ENCODE measurements around the gene HSD11B1L.

The HSD11B1L gene

DNA sequence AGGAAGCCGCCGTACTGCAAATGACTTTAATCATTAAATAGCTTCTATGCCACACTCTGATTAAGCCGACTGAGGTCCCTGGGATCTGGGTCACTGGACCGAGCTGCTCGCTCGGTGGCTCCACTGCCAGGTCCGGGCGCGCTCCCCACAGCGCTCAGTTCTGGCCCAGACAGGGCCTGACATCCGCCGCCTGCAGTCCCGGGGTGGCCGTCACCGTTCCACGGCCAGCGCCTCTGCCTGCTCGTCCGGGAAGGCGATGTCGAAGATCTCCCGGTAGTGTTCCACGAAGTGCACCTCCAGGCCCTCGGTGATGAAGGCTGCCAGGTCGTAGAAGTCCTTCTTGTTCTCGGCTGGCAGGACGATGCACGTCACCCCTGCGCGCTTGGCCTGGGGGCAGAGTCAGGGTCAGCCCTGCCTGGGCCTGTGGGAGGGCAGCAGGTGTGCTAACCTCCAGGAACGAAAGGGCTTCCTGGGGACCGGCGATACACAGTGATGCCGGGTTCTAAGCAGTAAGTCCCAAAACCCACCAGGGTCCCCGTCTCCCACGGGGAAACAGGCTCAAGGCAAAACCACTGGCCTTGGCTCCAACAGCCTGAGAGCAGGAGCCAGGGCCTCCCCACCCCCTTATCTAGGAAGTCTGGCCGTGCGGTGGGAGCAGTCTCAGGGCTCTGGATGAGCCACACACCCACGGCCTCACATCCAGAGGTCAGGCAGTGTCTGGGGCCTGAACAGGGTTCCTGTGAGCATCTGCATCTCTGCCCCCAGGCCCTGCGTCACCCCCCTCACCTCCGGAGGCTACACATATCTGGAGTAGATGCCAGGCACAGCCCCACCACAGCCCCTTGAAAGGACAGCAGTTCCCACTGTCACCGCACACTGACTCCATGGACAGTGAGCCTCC lies 11.2 kb downstream of the HSD11B1L start:
- H3K9me3 ChIP-seq, result no peaks in the 10 kb centered on the region
- peak; percentile 62 for DNase-seq
- H3K36me3 ChIP-seq, result peaks cover 66% of the 10 kb centered on the region
- H3K4me1 ChIP-seq, result peaks cover 7% of the 10 kb centered on the region; the same call in 1 of the 2 replicates
- no peaks in the 10 kb centered on the region for H3K27me3 ChIP-seq
- peak overlapping the region; percentile 96 for H3K4me3 ChIP-seq (ENCODE audit: low read depth, low read length)
- TF ChIP-seq, protein P1, sequence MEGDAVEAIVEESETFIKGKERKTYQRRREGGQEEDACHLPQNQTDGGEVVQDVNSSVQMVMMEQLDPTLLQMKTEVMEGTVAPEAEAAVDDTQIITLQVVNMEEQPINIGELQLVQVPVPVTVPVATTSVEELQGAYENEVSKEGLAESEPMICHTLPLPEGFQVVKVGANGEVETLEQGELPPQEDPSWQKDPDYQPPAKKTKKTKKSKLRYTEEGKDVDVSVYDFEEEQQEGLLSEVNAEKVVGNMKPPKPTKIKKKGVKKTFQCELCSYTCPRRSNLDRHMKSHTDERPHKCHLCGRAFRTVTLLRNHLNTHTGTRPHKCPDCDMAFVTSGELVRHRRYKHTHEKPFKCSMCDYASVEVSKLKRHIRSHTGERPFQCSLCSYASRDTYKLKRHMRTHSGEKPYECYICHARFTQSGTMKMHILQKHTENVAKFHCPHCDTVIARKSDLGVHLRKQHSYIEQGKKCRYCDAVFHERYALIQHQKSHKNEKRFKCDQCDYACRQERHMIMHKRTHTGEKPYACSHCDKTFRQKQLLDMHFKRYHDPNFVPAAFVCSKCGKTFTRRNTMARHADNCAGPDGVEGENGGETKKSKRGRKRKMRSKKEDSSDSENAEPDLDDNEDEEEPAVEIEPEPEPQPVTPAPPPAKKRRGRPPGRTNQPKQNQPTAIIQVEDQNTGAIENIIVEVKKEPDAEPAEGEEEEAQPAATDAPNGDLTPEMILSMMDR (IDR thresholded peaks at IDR 0.05; ENCODE audit: low read depth, low read length), result no peak

DNA sequence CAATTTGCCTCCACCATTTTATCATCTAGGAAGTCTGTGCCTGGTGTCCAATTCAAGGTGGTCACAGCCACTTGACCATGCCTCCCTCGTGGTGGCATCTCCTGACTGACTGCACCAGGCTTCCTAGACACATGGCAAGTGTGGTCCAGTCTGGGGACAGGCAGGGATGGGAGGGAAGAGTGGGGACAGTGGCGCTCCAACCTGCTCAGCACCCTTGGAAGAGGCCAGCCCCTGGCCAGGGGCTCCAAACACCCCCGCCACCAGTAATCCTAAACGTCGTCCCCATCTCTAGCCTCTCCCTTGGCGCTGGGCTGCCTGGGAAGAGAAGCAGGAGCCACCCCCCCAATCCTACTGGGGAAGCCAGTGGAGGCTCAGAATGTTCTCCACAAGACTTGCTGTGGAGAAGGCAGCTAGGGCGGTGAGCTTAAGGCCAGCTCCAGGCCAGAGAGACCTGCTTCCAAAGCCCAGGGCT lies 11.9 kb downstream of the HSD11B1L start:
- Histone ChIP-seq H3K9me3 (no peaks in the 10 kb centered on the region), H3K36me3 (peaks cover 67% of the 10 kb centered on the region), H3K4me3 (ENCODE audit: low read depth, low read length) (no peak overlapping the region), H3K4me1 (peaks cover 7% of the 10 kb centered on the region; the same call in 1 of the 2 replicates), H3K27me3 (no peaks in the 10 kb centered on the region)
- DNase-seq, result no peak
- TF ChIP-seq, protein P1 (IDR thresholded peaks at IDR 0.05; ENCODE audit: low read depth, low read length), result no peak

DNA sequence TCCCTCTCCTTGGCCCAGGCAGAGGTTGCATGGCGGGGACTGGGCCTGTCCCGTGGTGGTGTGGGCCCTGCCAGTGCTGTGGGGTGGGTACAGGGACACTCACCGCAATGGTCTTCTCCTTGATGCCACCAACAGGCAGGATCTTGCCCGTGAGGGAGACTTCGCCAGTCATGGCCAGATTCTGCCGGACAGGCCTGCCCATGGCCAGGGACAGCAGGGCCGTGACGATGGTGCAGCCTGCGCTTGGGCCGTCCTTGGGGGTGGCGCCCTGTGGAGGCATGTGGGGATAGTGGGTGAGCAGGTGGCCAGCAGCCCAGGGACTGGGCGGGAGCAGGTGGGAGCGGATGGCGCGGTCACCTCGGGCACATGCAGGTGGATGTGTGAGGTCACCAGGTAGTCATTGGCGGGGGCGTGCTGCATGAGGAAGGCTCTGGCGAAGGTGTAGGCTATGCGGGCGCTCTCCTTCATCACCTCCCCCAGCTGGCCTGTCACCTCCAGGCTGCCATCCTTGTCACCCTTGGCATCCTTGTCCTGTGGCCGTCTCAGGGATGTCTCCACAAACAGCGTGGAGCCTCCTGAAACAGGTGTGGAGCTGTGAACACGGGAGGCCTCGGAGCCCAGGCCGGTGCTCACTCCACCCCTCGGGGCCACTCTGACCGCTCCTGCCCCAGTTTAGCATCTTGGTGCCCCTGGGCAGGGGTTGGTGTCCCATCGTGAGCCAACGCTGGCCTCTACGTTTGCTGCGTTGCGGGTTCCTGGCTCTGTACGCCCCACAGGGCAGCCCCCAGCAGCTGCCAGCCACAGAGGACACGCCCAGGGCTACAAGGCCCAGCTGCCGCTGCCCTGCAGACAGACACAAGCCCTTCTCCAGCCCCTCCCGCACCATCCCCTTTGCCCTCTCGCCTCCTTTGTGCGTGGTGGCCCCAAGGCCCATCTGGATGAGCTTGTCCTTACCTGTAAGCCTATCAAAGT lies 12.7 kb downstream of the HSD11B1L start:
- peaks cover 71% of the 10 kb centered on the region for H3K36me3 ChIP-seq
- no peak for DNase-seq
- H3K9me3 ChIP-seq, result no peaks in the 10 kb centered on the region
- no peaks in the 10 kb centered on the region for H3K27me3 ChIP-seq
- TF ChIP-seq, protein P1 (IDR thresholded peaks at IDR 0.05; ENCODE audit: low read depth, low read length), result no peak
- H3K4me1 ChIP-seq, result peaks cover 7% of the 10 kb centered on the region; the same call in 1 of the 2 replicates
- H3K4me3 ChIP-seq (ENCODE audit: low read depth, low read length), result no peak overlapping the region

DNA sequence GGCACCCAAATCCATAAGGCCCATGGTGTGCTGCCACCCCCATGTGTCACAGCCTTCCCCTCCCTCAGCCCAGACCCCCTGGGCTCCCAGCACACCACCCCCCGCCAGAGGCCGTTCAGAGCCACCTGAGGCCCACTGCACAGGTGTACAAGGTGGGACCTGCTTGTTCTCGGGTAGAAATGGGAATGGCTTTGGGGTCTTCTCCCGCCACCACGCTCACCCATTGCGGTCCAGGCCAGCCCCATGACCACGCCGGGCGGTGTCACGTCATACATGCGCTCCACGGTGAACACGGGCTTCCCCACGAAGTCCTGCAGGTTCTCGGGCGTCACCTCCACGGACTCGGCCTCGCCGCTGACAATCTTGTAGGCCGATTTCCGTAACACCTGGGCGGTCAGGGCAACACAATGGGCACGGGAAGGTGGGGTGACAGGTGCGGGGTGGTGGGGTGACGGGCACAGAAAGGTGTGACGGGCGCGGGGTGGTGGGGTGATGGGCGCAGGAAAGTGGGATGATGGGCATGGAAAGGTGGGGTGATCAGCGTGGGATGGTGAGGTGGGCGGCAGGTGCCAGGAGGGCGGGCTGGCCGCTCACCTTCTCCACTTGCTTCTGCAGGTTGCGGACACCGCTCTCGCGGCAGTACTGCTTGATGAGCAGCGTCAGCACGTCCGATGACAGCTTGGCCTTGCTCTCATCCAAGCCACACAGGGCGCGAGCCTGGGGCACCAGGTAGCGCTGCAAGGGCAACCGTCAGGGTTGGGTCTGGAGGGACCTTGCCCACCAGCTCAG lies 13.5 kb downstream of the HSD11B1L start:
- peaks cover 7% of the 10 kb centered on the region; the same call in 1 of the 2 replicates for H3K4me1 ChIP-seq
- no peak for DNase-seq
- no peaks in the 10 kb centered on the region for H3K9me3 ChIP-seq
- no peak overlapping the region for H3K4me3 ChIP-seq (ENCODE audit: low read depth, low read length)
- no peaks in the 10 kb centered on the region for H3K27me3 ChIP-seq
- peaks cover 80% of the 10 kb centered on the region for H3K36me3 ChIP-seq
- TF ChIP-seq, protein P1 (IDR thresholded peaks at IDR 0.05; ENCODE audit: low read depth, low read length), result no peak

DNA sequence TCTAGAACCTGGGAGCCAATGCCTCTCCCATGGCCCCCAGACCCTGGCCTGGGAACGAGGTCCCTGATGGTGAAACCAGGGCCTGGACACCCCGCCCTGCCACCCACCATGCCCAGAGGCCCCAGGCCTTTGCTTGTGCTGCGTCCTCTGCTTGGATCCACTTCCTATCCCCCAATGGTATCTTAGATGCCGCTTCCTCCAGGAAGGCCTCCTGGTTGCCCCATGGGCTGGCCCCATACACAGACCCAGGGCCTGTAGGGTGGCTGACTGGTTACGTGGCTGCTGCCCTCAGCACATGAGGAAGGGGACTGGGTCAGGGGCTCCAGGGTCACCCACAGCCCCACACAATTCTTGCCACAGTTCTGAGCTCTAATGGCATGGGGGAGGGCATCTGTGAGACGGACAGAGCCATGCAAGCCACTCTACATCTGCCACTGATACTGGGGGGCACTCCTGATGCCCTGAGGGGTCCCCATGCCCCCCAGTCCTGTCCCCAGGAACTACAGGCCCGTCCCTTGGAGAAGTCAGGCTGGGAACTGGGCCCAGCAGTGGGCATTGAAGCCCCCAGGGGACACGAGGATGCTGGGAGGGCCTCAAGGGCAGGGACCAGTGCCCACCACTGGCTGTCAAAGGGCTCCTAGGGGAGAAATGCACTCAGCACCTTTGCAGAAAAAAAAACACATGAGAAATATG lies 14.3 kb downstream of the HSD11B1L start:
- peaks cover 88% of the 10 kb centered on the region for H3K36me3 ChIP-seq
- peaks cover 7% of the 10 kb centered on the region; the same call in 1 of the 2 replicates for H3K4me1 ChIP-seq
- TF ChIP-seq, protein P1 (IDR thresholded peaks at IDR 0.05; ENCODE audit: low read depth, low read length), result no peak
- no peaks in the 10 kb centered on the region for H3K27me3 ChIP-seq
- H3K9me3 ChIP-seq, result no peaks in the 10 kb centered on the region
- H3K4me3 ChIP-seq (ENCODE audit: low read depth, low read length), result no peak overlapping the region
- peak; percentile 14 for DNase-seq
